ENCODE measurements around the gene NUCB2.
"Not testable (repeated sequence)": the region's sequence is repeated elsewhere in the genome, so short reads cannot be mapped to it uniquely, and the experiment has no call there.

Gene NUCB2

DNA sequence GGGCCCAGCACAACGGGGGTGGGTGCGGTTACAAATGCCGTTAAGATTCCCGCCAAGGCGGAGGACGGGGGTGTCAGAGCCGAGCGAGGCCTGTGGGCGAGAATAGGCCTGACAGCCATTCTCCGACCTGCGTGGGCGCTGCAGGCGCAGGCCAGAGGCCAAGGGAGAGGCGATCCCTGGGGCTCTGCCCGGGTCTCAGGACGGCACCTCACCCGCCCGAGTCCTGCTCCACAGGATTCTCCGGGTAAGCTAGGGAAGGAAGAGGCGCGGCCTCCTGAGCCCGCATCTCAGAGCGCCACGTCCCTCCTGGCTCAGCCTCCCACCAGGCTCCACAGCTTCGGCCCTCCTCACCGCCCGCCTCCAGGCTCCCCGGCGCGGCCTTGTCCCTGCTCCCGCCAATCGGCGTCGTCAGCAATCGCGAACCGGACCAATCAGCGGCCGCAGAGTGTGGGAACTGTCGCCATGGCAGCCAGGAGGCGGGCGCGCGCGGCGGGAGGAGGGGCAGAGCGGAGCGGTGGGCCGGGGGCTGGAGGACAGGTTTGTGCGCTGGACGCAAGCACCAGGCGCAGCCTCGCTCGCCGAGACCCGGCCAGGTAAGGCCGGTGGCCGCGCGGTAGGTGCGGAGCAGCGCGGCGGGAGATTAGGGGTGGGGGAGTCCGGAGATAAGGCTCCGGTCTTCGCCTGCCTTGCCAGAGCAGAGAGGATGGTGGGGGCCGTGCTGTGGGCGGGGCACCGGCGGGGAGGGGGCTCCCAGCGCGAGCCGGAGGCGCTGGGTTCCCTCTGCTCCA, at the start of gene NUCB2:
Gene NUCB2, plus strand, starts transcription at position 504 of the 788 bp plus-strand sequence. CDS start 18,585 bp downstream, outside the sequence.
- DNase-seq = peak; percentile 87

DNA sequence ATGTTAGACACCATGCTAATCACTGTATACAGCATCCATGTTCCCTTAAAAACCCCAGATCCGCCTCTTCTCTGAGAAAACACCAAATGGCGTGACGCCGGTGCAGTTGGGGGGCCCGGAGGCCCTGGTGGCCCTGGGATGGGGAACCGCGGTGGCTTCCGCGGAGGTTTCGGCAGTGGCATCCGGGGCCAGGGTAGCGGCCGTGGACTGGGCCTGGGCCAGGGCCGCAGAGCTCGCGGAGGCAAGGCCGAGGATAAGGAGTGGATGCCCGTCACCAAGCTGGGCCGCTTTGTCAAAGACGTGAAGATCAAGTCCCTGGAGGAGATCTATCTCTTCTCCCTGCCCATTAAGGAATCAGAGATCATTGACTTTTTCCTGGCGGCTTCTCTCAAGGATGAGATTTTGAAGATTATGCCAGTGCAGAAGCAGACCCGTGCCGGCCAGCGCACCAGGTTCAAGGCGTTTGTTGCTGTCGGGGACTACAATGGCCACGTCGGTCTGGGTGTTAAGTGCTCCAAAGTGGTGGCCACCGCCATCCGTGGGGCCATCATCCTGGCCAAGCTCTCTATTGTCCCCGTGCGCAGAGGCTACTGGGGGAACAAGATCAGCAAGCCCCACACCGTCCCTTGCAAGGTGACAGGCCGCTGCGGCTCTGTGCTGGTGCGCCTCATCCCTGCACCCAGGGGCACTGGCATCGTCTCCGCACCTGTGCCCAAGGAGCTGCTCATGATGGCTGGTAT, 48.2 kb upstream of the NUCB2 start:
- DNase-seq = not testable (repeated sequence)

DNA sequence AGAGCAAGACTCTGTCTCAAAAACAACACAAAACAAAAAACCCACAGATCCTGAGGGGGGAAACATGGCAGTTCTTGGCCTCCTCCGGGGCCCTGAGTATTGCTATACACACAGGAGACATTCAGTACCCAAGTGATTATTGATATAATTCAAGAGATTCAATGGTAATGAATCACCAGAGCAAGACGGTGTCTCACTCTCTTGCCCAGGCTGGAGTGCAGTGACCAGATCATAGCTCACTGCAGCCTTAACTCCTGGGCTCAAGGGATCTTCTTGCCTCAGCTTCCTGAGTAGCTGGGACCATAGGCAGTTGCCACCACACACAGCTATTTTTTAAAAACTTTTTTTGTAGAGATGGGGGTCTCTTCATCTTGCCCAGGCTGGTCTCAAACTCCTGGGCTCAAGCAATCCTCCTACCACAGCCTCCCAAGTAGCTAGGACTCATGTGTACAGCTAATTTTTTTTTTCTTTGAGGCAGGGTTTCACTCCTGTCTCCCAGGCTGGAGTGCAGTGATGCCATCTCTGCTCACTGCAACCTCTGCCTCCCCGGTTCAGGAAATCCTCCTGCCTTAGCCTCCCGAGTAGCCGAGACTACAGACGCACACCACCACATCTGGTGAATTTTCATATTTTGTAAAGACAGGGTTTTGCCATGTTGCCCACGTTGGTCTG, 46.9 kb upstream of the NUCB2 start:
- no peak for DNase-seq

- DNase-seq = no peak
Measured at GRCh38 chr11:17230867-17231851, 45.4 kb upstream of the NUCB2 start.

GRCh38 chr11:17233101-17233500, 43.4 kb upstream of the NUCB2 start:
- no peak for DNase-seq

DNA sequence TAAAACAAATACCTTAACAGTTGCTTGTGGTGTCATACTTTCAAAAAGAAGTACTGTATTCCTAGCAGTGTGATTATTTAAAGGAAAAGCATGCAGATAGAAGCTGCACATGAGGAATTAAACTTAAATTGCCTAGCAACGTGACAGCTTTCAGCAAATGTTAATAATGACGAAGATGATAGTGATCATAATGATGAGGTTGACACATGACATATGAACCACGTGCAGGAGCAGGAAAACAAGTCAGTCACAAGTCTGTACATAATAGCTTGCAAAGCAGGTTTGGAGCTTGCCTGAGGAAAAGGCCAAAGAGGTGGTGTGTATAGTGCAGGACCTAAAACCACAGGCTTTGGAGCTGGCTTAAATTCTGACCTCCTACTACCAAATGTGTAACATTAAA, 38.2 kb upstream of the NUCB2 start:
- DNase-seq = no peak

GRCh38 chr11:17239927-17240326, 36.6 kb upstream of the NUCB2 start:
- DNase-seq = not testable (repeated sequence)

GRCh38 chr11:17240780-17241179, 35.8 kb upstream of the NUCB2 start:
- DNase-seq = no peak

GRCh38 chr11:17242954-17243353, 33.6 kb upstream of the NUCB2 start:
- not testable (repeated sequence) for DNase-seq

GRCh38 chr11:17244046-17244445, 32.5 kb upstream of the NUCB2 start:
- no peak for DNase-seq

GRCh38 chr11:17250561-17251350, 25.8 kb upstream of the NUCB2 start:
- no peak for DNase-seq

- no peak for DNase-seq
Measured at GRCh38 chr11:17252704-17253103, 23.8 kb upstream of the NUCB2 start.

DNA sequence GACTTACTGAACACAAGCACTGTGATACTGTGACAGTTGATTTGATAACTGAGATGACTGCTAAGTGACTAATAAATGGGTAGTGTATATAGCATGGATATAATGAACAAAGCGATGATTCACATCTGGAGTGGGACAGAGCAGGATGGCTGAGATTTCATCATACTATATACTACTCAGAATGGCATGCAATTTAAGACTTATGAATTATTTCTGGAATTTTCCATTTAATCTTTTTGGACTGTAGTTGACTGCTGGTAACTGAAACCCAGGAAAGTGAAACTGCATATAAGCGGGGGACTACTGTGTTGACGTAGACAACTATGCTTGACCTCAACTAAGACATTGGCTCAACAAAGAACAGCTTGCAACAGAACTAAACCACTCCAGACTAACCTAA, 20.0 kb upstream of the NUCB2 start:
- DNase-seq = no peak

- DNase-seq = no peak
Measured at GRCh38 chr11:17257196-17257595, 19.3 kb upstream of the NUCB2 start.

- DNase-seq = no peak
Measured at GRCh38 chr11:17258670-17259069, 17.9 kb upstream of the NUCB2 start.

DNA sequence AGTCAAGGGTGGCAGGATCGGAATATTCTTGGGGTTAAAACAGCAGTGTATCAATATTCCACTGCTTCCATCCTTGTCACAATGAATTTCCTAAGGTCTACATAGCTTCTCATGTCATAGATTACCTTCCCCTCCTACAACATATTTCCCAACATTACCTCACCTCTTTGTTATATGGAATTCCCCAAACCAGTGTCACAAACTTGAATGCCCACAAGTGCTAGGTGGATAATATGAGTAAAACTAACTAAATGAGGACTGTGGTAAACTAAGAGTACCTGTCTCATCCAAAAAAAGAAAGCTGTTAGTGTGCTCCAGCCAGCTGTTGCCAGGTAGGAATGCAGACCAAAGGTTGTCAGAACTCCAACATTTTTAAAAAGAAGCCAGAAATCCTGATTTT, 17.0 kb upstream of the NUCB2 start:
- no peak for DNase-seq

GRCh38 chr11:17260020-17260419, 16.5 kb upstream of the NUCB2 start:
- no peak for DNase-seq

GRCh38 chr11:17263769-17264168, 12.8 kb upstream of the NUCB2 start:
- no peak for DNase-seq

- DNase-seq = no peak
Measured at GRCh38 chr11:17266781-17267180, 9.8 kb upstream of the NUCB2 start.

- no peak for DNase-seq
Measured at GRCh38 chr11:17267576-17267975, 9.0 kb upstream of the NUCB2 start.

- DNase-seq = not testable (repeated sequence)
Measured at GRCh38 chr11:17268500-17268899, 8.0 kb upstream of the NUCB2 start.

DNA sequence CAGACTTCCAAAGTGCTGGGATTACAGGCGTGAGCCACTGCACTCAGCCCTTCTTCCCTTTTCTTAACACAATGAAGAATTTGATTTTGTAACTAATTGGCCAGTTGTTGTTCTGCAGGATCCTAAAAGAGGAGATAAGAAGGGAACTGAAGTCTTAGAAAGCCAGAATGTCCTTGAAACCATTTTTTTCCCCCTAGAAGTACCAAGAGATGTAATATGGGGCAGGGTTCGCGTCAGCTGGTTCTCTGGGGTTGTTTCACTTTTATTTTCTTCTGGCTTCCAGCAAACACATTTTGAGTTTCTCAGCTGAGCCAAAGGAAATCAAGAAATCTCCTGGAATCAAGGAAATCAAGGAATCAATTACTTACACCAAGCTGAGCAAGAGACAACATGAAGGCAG, 7.6 kb upstream of the NUCB2 start:
- DNase-seq = no peak
